ENCODE results near the gene RMI2.

The RMI2 gene

DNA sequence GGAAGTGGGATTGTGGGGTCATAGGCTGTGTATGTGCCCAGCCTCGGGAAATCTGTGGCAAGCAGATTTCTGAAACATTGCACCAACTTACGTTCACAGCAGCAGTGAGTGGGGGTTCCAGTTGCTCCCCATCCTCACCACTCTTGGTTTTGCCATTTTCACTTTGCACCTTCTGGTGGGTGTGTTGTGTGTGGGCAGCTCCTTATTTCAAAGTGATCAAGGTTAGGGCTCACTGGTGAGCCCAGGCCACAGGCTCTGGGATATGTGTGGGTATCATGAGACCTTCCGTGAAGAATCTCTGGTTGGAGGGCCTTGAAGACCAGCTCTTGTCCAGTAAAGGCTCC is 34.7 kb upstream of the RMI2 start:
- DNase-seq = no peak

DNA sequence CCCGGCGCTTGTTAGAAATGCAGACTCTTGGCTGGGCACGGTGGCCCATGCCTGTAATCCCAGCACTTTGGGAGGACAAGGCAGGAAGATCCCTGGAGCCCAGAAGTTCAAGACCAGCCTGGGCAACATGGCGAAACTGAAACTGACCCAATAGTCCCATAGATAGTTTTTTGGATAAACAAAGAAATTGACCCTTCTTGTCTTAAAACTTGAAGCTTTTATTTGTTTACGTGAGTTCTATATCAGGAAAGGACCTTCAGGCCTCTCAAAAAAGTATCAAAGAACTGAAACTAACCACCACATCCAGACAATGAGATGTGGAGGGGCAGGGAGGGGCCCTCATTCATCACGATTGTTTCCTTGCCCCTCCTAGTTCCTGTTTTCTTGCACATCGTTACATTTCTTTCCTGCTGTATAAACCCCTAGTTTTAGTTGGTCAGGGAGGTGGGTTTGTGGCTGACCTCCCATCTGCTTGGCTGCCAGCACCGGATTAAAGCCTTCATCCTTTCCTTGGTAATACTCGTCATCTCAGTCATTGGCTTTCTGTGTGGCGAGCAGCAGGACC is 34.2 kb upstream of the RMI2 start:
- DNase-seq = no peak

DNA sequence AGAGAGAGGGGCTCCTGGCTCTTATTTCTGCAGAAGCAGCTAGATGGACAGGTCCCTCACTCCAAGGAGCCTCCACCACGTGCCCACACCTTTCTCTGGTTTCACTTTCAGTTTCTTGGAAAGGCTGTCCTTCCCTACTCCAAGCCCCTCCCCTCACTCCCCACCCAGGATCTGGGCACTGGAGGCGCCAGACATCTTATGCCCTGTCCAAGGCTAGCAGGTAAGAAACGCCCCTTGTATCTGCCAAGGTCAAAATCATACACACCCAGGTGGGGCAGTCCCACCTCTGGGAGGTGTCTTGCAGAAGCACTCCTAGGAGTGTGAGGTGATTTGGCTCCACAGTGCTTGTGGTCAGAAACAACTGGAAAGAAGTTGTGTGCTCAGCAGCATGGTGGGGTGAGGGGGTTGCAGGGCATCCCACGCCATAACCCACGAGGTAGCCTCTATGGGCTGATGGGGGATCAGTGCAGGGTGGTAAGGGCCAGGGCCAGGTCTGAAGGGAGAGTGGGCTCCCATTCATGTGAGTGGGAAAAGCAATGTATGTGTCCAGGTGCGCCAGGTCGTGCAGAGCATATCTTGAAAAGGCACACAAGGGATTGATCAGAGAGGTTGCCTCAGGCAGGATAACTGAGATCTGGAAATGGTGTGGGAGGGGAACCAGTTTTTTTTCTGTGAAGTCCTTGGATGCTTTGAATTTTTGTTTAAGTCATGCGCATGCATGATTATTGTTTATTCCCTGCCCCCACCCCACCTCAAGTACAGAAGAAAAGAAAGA is 32.4 kb upstream of the RMI2 start:
- DNase-seq = no peak

DNA sequence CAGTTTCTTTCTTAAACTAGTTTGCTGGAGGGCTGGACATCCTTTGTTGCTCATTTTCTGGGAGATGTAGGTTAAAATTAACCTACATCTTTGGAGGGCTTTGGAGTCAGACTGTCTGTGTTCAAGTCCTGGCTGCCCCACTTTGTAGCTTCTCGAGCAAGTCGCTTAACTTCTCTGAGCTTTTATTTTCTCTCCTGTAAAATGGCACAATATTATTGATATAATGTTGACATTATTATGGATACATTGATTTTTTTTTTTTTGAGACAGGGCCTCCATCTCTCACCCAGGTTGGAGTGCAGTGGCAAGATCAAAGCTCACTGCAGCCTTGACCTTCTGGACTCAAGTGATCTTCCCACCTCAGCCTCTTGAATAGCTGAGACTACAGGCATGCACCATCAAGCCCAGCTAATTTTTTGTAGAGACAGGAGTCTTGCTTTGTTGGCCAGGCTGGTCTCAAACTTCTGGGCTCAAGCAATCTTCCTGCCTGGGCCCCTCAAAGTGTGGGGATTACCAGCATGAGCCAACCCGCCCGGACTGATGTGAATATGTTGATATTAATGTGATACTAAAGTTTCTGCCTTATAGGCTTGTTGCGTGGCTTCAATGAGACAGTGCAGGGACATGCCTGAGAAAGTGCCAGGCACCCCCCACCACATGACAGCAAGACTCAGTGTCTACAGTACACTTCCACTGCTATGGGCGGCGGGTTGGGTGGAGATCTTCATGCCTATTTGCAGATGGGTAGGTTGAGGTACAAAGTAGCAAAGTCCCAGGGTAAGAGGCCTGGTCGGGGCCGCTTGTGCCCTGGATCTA is 31.6 kb upstream of the RMI2 start:
- no peak for DNase-seq

DNA sequence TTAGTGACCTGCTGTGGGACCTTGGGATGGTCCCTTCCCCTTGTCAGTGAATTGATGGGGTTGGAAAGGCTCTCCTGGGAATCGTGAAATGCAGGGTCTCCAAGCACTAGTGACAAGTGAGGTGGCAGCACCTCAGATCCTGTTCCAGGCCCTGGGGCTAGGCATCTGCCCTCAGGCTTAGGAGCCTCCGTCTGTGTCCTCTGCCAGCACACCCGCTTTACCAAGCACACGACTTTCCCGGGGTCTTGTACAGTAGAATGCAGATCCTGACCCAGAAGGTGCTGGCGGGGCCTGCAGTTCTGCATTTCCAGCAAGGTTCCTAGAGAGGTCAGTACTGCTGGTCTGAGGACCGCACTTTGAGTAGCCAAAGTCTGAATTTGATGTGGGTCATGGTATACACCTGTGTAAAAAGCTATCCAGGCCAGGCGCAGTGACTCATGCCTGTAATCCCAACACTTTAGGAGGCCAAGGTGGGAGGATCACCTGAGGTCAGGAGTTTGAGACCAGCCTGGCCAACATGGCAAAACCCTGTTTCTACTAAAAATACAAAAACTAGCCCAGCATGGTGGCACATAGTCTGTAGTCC is 30.9 kb upstream of the RMI2 start:
- DNase-seq = no peak

DNA sequence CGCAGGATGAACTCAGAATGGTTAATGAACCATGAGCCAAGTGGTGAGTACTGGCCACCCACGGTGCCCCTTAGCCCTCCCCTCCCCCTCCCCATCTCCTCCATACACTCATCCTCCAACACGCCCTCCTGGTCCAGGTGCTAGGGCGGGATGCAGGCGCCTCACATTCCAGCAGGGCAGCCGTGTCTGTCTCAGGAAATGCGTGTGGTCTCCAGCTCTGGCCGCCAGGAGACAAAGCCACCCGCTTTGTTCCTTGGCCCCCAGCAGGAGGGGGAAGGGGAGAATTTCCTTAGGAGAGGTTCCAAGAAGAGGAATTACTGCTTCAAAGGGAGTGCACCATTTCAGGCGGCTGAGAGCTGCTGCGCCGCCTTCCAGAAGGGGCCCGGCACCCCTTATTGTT is 29.7 kb upstream of the RMI2 start:
- no peak for DNase-seq

DNA sequence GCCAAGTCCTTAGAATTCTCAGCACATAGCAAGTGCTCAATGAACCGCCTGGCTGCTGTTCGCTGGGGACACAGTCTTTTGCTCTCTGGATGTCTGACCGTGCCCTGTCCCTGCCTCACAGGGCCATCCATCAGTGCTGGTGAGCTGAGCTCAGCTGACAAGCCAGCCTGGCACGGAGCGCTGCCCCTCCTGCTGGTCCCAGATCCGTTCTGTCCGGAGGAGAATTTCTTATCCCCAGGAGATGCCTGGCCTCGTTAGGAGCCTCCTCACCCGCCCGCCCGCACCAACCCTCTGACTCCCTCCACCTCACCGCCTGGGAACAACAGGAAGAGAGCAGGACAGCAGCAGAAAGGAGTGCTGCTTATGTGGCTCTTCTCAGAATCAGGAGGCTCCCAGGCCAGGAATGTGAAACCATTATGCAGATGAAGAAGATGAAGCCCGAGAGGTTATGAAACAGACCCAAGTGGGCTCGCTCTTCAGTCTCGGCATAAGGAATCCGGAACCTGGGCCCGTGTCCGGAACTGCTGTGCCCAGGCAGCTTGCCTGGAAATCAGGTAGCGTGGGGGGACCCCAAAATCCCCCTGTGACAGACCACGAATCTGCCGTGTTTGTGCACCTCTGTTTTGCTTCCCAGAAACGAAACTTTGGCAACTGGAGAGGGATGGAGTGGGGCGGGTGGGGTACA is 28.8 kb upstream of the RMI2 start:
- no peak for DNase-seq

DNA sequence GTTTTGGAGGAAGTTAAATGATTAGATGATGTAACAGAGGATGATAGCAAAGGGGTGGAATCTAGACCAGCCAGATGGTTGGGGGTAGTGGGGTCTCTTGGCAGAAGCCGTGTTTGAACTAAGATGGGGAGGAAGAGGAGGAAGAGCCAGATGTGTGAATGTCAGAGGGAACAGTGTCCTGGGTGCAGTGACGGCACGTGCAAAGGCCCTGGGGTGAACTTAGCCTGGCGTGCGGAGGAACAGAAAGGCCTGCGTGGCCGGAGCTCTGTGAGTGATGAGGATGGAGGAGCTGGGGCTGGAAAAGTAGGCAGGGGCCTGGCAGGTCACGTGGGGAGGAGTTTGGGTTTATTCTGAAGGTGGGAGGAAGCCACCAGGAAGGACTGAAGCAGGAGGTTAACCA is 26.4 kb upstream of the RMI2 start:
- DNase-seq = no peak

DNA sequence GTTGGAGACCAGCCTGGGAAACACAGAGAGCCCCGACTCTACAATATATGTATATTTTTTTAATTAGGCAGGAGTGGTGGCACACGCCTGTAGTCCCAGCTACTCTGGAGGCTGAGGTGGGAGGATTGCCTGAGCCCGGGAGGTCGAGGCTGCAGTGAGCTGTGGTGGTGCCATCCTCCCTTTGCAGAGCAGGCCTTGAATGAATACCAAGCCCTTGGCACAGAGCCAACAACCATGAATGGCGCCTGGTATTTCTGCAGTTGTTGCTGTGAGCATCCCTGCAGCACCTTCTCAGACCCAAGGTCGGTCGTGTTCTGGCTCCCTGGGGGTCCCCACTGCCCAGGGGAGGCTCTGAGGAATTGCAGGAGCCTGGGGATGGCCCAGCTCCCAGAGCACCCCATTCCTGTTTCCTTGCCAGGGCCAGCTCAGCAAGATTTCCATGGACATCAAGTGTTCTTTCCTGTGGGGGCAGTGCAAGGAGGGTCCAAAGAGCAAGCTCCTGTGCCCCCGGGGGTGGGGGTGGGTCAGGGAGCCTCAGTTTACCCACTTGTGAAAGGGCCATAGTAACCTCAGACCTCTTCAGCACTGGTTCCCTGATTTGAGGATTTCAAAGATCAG is 25.6 kb upstream of the RMI2 start:
- DNase-seq = peak; percentile 42

DNA sequence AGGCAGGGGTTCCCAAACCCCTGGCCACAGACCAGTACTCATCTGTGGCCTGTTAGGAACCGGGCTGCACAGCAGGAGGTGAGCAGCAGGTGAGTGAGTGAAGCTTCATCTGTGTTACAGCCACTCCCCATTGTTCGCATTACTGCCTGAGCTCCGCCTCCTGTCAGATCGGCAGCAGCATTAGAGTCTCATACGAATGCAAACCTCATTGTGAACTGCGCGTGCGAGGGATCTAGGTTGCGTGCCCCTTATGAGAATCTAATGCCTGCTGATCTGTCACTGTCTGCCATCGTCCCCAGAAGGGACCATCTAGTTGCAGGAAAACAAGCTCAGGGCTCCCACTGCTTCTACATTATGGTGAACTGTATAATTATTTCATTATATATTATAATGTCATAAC is 25.1 kb upstream of the RMI2 start:
- no peak for DNase-seq

DNA sequence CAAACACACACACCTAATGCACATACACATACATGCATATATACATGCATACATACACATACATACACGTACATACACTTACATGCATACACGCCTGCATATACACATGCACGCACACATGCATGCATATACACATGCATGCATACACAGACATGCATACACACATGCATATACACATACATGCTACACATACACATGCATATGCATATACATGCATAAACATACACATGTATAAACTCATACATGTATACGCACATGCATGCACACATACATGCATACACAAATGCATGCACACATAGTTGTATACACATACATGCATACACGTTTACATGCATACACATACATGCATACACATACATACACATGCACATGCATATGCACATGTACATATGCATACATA is 23.6 kb upstream of the RMI2 start:
- DNase-seq = no peak

DNA sequence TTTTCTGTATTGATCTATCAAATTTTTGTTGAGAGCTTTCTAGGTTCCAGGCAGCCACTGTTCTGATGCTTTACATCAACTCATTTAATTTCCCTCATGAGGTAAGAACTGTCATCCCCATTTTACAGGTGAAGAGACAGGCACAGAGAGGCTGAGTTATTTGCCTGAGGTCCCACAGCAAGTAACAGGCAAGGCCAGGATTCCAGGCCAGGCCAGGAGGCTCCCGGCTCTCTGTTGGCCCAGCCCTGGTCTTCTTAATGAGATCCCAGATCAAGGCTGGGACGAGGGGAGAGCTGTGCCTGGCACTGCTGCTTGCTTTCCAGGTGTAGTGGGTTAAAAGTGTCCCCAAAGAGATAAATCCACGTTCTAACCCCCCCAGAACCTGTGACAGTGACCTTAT is 22.4 kb upstream of the RMI2 start:
- no peak for DNase-seq

DNA sequence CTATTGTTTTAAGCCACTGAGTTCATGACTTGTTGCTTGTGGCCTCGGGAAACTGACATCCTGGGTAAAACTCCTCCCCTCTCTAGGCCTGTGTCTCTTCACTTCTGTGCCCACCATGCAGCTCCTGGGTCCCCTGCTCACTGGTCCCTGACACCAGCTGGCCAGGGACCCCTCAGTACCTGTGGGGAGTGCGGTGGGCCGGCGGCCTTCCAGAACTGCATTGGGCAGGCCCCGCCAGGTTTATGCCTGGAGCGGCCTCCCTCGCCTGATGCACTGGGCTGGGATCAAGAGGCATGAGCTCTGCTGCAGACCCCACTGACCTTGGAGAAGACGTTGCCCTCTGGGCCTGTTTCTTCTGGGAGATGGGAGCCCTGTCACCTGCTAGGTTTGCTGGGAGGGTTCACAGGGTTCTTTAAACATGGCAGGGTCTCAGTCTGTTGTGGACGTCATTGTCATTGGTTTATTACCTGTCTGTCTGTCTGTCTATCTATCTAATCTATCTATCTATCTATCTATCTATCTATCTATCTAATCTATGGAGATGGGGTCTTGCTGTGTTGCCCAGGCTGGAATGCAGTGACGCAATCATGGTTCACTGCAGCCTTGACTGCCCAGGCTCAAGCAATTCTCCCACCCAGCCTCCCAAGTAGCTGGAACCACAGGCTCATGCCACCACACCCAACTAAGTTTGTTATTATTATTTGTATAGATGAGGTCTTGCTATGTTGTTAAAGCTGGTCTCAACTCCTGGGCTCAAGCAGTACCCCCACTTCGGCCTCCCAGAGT is 21.5 kb upstream of the RMI2 start:
- no peak for DNase-seq

DNA sequence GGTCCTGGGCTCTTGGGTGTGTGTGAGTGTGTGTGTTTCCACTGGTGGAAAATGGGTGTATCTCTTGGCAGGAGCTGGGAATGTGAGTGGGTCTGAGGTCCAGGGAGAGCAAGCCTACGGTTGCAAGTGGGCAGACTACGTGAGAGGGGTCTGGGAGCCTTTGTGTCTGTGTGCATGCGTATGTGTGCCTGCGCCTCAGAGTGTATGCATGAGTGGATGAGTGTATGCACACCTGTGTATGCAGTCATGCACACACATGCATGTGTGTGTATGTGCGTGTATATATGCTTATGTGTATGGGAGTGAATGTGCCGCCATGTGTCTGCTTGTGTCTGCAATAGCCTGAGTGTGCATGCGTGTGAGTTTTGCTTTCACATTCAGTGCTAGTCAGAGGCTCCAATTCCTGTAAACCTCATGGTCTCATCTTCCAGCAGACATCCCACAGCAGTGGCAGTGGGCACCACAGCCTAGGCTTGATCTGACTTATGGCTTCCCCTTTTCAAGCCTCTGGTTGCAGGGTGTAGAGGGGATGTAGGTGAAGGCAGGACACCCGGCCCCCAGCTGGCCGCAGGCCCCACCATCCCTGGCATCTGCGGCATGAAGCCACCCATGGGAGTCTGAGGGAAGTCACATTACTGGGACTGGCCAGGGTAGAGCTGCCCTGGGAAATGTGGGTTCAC is 19.7 kb upstream of the RMI2 start:
- no peak for DNase-seq

DNA sequence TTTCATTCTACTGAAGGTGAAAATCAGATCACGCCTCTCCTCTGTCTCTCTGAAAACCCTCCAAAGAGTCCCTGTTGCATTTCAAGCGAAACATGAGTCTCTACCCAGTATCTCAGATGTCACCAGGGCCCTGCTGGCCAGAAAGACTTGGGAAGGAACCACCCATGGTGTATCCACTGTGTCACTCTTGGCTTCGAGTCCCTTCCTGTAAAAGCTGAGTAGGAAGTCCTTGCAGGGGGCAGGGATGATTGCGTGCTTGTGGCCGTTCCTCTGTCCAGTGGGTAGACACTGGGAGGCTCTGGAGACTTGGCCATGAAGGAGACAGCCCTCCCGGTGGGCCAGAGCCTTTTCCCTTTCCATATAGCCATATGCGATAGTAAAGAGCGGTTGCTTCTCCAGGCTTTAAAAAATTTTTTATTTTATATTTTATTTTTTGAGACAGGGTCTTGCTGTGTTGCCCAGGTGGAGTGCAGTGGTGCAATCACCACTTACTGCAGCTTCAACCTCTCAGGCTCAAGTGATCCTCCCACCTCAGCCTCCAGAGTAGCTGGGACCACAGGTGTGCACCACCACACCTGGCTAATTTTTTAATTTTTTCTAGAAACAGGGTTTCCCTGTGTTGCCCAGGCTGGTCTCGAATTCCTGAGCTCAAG is 19.0 kb upstream of the RMI2 start:
- no peak for DNase-seq

DNA sequence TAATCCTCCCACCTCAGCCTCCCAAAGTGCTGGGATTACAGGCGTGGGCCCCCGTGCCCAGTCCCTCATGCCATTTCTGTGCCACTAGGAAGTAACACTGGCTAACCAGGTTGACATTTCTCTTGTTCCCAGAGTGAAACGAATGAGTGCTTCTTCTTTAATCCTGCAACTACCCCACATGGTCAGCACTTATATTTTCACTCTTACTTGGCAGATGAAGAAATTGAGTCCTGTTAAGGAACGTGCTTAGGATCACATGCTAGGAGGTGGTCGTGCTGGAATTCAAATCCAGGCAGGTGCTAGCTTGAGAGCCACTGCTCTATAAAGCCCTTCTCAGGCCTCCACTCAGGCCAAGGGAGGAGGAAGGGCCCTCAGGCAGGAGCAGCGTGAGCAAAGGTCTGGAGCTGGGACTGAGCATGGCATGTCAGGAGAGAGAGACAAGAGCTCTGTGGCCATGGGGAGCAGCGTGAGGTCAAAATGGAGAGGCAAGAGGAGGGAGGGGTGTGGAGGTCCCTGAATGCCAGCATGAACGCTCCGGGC is 18.5 kb upstream of the RMI2 start:
- no peak for DNase-seq

DNA sequence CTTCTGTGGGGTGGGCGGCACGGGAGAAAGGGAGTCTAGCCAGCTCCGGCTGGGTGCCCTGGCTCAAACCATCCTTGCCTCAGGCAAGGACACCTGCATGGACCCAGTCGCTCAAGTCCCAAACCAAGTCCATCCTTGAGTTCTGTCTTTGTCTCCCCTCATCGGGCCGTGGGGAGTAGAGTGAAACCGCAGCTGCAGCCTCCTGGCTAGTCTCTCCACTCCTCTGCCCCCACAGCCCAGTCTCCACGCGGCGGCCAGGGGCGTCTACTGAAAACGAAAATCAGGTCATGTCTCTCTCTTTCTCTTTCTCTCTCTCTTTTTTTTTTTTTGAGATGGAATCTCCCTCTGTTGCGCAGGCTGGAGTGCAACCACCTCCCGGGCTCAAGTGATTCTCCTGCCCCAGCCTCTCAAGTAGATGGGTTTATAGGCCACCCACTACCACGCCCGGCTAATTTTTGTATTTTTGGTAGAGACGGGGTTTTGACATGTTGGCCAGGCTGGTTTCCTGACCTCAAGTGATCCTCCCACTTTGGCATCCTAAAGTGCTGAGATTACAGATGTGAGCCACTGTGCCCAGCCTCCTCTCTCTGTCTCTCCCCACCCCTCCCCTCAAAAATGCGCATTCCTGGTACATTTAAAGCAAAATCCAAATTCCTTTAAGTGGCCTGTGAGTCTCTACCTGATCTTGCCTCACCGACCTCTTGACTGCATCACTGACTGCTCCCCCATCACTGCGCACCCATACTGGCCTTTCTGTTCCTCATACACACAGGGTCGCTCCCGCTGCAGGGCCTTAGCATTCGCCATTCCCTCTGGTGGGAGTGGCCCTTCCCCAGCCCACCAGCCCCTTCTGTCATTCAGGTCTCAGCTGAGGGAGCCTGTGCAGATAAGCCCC is 17.7 kb upstream of the RMI2 start:
- DNase-seq = no peak

DNA sequence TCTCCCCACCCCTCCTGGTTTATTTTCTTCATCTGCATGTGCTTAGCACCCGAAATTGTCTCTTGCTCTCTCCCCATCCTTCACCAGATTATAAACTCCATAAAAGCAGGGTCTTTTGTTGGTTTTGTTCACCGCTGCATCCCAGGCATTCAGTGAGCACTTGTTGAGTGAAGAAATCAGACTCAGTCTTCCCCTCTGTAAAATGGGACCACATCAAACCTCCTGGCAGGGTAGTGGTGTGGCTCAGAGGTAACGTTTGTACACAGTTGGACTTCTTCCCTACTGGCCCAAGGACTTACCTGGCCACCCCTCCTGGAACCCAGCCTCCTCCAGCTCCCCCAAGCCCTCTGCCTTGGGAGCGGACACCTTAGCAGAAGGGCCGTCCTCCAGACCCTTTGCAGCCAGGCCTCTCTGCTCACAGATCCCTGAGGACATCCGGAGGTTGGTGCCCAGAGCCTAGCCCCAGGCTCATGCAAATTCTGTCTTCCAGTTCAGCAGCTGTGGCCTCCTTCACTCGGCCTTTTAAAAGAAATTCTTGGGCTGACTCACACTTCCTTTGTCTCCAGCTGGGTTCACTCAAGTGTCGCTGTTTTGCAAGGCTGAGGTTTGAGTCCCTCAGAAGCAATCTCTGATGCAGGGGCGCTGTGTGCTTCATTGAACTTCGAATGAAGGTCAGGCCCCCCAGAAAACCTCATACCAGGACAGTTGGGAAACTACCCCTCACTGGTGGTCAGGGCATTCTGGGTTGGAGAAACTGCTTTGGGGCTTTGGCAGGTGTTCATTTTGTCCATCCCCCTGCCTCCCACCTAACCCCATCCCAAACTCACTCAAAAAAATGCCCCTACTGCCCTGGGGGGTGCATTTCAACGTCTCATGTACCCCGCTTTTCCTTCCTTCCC is 16.8 kb upstream of the RMI2 start:
- no peak for DNase-seq
